Measurements from ENCODE around the gene PCDHGC5. TPM values are rescaled to one million over a fixed set of nuclear protein-coding genes. Genes with fewer than 3 reads are reported as not detected.

Gene PCDHGC5
- polyA plus RNA-seq, 1 experiment, result 2.4 TPM

GRCh38 chr5:141513627-141514329 is 24.9 kb downstream of the PCDHGC5 start:
- Histone ChIP-seq H3K27ac (ENCODE audit: low read depth, low read length) (peak overlapping the region; percentile 93), H3K9me3 (ENCODE audit: control insufficient read depth, insufficient read depth, low read length) (no peaks in the 10 kb centered on the region), H3K27me3 (ENCODE audit: control insufficient read depth, insufficient read depth, low read length) (no peaks in the 10 kb centered on the region), H3K4me3 (ENCODE audit: low read depth, low read length) (peak overlapping the region; percentile 34)
- DNase-seq (ENCODE audit: low read depth, low spot score), result no peak
- ChIA-PET POLR2A (interaction anchor here (0.6 to 2.6 kb wide), 7 partner anchors 8 to 193 kb away, joined by 3 to 16 read pairs (median 6); partner anchors contain the start of genes PCDHGC3, PCDHGC5 and TAF7), CTCF (interaction anchor here (1.0 to 11.7 kb wide), 9 partner anchors 9 to 140 kb away, joined by 3 to 165 read pairs (median 9); partner anchors contain the start of gene PCDHGC3)
- TF ChIP-seq, protein P1, sequence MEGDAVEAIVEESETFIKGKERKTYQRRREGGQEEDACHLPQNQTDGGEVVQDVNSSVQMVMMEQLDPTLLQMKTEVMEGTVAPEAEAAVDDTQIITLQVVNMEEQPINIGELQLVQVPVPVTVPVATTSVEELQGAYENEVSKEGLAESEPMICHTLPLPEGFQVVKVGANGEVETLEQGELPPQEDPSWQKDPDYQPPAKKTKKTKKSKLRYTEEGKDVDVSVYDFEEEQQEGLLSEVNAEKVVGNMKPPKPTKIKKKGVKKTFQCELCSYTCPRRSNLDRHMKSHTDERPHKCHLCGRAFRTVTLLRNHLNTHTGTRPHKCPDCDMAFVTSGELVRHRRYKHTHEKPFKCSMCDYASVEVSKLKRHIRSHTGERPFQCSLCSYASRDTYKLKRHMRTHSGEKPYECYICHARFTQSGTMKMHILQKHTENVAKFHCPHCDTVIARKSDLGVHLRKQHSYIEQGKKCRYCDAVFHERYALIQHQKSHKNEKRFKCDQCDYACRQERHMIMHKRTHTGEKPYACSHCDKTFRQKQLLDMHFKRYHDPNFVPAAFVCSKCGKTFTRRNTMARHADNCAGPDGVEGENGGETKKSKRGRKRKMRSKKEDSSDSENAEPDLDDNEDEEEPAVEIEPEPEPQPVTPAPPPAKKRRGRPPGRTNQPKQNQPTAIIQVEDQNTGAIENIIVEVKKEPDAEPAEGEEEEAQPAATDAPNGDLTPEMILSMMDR (IDR thresholded peaks at IDR 0.05; ENCODE audit: low read depth, low read length), result no peak

GRCh38 chr5:141514330-141515133 is 25.7 kb downstream of the PCDHGC5 start:
- CTCF ChIA-PET, result interaction anchor here (0.5 to 11.7 kb wide), 7 partner anchors 8 to 1726 kb away, joined by 3 to 165 read pairs (median 9); partner anchors contain the start of gene PCDHGB7
- H3K27ac ChIP-seq (ENCODE audit: low read depth, low read length), result peak overlapping the region; percentile 93
- POLR2A ChIA-PET, result interaction anchor here (0.8 to 2.6 kb wide), 2 partner anchors 39 to 194 kb away, joined by 3 to 16 read pairs; partner anchors contain the start of genes PCDHGC3 and TAF7
- H3K9me3 ChIP-seq (ENCODE audit: control insufficient read depth, insufficient read depth, low read length), result no peaks in the 10 kb centered on the region
- no peaks in the 10 kb centered on the region for H3K27me3 ChIP-seq (ENCODE audit: control insufficient read depth, insufficient read depth, low read length)
- DNase-seq (ENCODE audit: low read depth, low spot score), result no peak
- TF ChIP-seq, protein P1 (IDR thresholded peaks at IDR 0.05; ENCODE audit: low read depth, low read length), result no peak
- no peak overlapping the region for H3K4me3 ChIP-seq (ENCODE audit: low read depth, low read length)

GRCh38 chr5:141515141-141515540 is 26.3 kb downstream of the PCDHGC5 start:
- Histone ChIP-seq H3K27ac (ENCODE audit: low read depth, low read length) (peak overlapping the region; percentile 93), H3K4me3 (ENCODE audit: low read depth, low read length) (no peak overlapping the region), H3K9me3 (ENCODE audit: control insufficient read depth, insufficient read depth, low read length) (no peaks in the 10 kb centered on the region), H3K27me3 (ENCODE audit: control insufficient read depth, insufficient read depth, low read length) (no peaks in the 10 kb centered on the region)
- no peak for DNase-seq (ENCODE audit: low read depth, low spot score)
- TF ChIP-seq, protein P1 (IDR thresholded peaks at IDR 0.05; ENCODE audit: low read depth, low read length), result no peak
- POLR2A ChIA-PET, result interaction anchor here (0.7 to 2.6 kb wide), 2 partner anchors 39 to 43 kb away, joined by 3 to 16 read pairs; partner anchors contain the start of gene PCDHGC3
- CTCF ChIA-PET, result interaction anchor here (0.5 to 11.7 kb wide), 7 partner anchors 8 to 1727 kb away, joined by 3 to 165 read pairs (median 3); partner anchors contain the start of gene PCDHGB7

DNA sequence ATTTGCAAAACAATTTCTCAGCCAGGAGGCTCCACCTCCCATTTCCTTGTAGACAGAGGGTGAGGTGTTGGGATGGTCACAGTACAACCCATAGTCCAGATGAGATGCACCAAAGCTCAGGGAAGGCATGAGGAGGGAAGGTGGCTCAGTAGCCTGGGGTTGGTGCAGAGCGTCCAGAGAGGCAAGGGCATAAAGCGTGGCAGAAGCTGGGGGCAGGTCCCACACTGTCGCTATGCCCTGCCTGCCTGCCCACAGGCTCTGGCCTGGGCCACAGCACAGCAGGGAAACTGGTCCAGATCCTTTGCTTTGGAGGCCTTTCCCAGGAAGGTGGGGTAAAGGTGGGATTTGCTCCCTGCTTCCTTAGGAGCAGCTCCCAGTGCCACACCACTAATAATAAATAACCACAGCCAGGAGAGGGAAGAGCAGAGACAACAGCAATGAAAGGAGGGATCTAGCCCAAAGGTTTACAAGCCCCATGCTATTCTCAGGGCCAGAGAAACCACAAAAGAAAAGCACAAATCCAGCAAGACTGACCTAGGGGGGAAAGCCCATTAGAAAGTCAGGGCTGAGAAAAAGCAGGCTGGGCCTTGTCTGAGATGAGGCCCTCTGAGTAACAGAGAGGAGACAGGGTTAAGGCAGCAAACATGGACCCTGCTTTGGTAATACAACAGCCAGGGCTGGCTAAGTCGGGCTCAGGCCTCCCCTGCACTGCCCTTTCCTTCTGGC is 27.2 kb downstream of the PCDHGC5 start:
- no peak overlapping the region for H3K4me3 ChIP-seq (ENCODE audit: low read depth, low read length)
- ChIA-PET CTCF (interaction anchor here (0.8 to 11.7 kb wide), 6 partner anchors 7 to 98 kb away, joined by 3 to 165 read pairs (median 3); partner anchors contain the start of gene PCDHGB7), POLR2A (interaction anchor here (0.7 kb wide), 2 partner anchors 16 to 42 kb away, joined by 3 read pairs; no protein-coding TSS in a partner anchor)
- peak overlapping the region; percentile 61 for H3K27ac ChIP-seq (ENCODE audit: low read depth, low read length)
- TF ChIP-seq, protein P1 (IDR thresholded peaks at IDR 0.05; ENCODE audit: low read depth, low read length), result no peak
- no peak for DNase-seq (ENCODE audit: low read depth, low spot score)
- H3K9me3 ChIP-seq (ENCODE audit: control insufficient read depth, insufficient read depth, low read length), result no peaks in the 10 kb centered on the region
- no peaks in the 10 kb centered on the region for H3K27me3 ChIP-seq (ENCODE audit: control insufficient read depth, insufficient read depth, low read length)

All from AG04450 (cell line).